ENCODE data around the gene FASN.

DNA sequence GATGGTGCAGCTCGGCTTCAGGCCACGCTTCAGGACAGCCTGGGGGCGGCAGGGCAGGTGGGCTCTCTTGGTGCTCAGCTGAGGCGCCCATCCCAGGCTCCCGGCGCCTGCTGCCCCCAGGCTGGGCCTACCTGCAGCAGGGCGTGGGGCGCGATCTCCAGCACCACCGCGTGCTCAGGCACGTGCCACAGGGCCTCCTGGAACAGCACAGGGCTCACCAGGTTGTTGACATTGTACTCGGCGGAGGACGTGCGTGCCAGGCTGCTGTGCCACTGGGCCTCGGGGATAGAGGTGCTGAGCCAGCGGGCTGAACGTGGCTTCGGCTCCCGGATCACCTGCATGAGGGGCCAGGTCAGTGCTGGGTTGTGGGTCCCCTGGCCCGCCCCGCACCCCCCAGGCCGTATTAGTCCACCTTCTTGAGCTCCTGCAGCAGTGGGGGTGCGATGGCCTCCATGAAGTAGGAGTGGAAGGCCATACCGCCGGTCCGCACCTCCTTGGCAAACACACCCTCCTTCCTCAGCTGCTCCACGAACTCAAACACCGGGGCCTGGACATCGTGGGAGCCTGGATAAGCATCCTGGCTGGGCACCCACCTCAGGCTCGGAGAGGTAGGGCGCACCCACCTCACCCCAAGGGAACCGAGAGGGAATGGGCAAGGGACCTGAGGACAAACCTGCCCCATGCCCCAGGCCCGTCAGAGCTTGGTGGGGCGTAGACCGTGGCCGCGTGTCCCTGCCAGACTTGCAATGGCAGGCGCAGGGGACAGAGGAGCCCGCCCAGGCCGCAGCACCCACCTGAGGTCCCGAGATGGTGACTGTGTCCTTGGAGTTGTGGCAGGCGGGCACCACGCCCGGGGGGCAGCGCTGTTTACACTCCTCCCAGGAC is 9.0 kb downstream of the FASN start:
- TF ChIP-seq, protein P1, sequence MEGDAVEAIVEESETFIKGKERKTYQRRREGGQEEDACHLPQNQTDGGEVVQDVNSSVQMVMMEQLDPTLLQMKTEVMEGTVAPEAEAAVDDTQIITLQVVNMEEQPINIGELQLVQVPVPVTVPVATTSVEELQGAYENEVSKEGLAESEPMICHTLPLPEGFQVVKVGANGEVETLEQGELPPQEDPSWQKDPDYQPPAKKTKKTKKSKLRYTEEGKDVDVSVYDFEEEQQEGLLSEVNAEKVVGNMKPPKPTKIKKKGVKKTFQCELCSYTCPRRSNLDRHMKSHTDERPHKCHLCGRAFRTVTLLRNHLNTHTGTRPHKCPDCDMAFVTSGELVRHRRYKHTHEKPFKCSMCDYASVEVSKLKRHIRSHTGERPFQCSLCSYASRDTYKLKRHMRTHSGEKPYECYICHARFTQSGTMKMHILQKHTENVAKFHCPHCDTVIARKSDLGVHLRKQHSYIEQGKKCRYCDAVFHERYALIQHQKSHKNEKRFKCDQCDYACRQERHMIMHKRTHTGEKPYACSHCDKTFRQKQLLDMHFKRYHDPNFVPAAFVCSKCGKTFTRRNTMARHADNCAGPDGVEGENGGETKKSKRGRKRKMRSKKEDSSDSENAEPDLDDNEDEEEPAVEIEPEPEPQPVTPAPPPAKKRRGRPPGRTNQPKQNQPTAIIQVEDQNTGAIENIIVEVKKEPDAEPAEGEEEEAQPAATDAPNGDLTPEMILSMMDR (IDR thresholded peaks at IDR 0.05) = no peak
- no peak for TF ChIP-seq POLR2A (IDR thresholded peaks at IDR 0.05)
